Measurements from ENCODE around the gene HMX2.

DNA sequence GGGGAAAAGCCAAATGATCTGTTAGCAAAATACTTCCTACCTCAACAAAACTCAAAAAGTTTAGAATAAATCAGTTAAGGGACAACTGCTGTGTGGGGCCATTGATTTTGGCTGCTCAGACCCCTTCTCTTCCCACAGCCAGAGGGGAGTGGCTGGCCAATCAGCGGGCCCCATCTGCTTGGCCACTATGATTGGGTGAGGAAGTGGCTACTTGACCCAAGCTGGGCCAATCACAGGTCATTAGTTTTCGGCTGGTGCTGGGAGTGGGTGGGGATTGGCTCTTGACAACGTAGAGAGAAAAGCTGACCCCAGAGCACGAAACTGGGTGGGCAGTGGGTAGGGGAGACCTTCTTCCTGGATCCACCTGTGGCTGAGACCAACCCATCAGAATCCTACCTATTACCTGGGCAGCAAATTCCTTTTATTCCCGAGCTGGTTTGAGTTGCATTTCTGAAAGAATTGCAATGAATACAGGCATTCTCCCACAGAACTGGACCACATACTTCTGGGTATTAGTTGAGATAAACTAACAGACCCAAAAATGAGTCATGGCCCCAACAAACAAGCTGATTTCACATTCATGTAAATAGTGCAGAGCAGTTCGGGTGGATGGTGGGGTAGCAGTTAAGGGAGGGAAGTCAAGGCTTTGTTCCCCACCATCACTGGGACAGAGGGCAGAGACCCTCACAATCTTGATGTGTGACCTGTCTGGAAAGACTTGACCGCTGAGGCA, 47.7 kb upstream of the HMX2 start:
- TF ChIP-seq ZFX (IDR thresholded peaks at IDR 0.05) = no peak
- TF ChIP-seq, protein P1, sequence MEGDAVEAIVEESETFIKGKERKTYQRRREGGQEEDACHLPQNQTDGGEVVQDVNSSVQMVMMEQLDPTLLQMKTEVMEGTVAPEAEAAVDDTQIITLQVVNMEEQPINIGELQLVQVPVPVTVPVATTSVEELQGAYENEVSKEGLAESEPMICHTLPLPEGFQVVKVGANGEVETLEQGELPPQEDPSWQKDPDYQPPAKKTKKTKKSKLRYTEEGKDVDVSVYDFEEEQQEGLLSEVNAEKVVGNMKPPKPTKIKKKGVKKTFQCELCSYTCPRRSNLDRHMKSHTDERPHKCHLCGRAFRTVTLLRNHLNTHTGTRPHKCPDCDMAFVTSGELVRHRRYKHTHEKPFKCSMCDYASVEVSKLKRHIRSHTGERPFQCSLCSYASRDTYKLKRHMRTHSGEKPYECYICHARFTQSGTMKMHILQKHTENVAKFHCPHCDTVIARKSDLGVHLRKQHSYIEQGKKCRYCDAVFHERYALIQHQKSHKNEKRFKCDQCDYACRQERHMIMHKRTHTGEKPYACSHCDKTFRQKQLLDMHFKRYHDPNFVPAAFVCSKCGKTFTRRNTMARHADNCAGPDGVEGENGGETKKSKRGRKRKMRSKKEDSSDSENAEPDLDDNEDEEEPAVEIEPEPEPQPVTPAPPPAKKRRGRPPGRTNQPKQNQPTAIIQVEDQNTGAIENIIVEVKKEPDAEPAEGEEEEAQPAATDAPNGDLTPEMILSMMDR (conservative IDR thresholded peaks at IDR 0.05) = no peak

Data from C4-2B (cell line).